GM10266 (cell line): Measurements from ENCODE around the gene MEX3D.
"Not testable (repeated sequence)": the region's sequence is repeated elsewhere in the genome, so short reads cannot be mapped to it uniquely, and the experiment has no call there.

Experiments used
- DNase-seq: peaks from one replicate; pipeline ENCODE4 v3.0.0; 2012; ENCODE audit errors: extremely low spot score
- CTCF ChIP-seq: IDR thresholded peaks from 2 replicates; pipeline ENCODE4 v1.5.1; 2012; ENCODE audit warnings: mild to moderate bottlenecking, low read depth; ENCODE audit not compliant: control insufficient read depth, insufficient read depth; ENCODE audit errors: missing control alignments

The MEX3D gene

GRCh38 chr19:1522061-1522460 lies 46.1 kb downstream of the MEX3D start:
- no peak for DNase-seq
- no peak for TF ChIP-seq CTCF

- no peak for DNase-seq
- no peak for TF ChIP-seq CTCF
Observed at GRCh38 chr19:1521636-1522035, 46.5 kb downstream of the MEX3D start.

GRCh38 chr19:1520203-1520780 lies 47.8 kb downstream of the MEX3D start:
- no peak for DNase-seq
- no peak for TF ChIP-seq CTCF

GRCh38 chr19:1519802-1520201 lies 48.3 kb downstream of the MEX3D start:
- DNase-seq, result not testable (repeated sequence)

- no peak for DNase-seq
- TF ChIP-seq CTCF, result no peak
Observed at GRCh38 chr19:1518471-1518870, 49.7 kb downstream of the MEX3D start.

- no peak for TF ChIP-seq CTCF
- DNase-seq, result no peak
Observed at GRCh38 chr19:1516395-1516753, 51.8 kb downstream of the MEX3D start.

GRCh38 chr19:1514986-1515721 lies 53.0 kb downstream of the MEX3D start:
- DNase-seq, result no peak
- no peak for TF ChIP-seq CTCF

- no peak for DNase-seq
- no peak for TF ChIP-seq CTCF
Observed at GRCh38 chr19:1514295-1514661, 53.8 kb downstream of the MEX3D start.
